ENCODE results near the gene CHN1.

- TF ChIP-seq CTCF (IDR thresholded peaks at IDR 0.05) (no peak), POLR2A (IDR thresholded peaks at IDR 0.05) (no peak)
Measured at GRCh38 chr2:174902506-174903263, 102.5 kb downstream of the CHN1 start.
